ENCODE data around the gene DDB1. TPM values are rescaled to one million over a fixed set of nuclear protein-coding genes. Genes with fewer than 3 reads are reported as not detected.

Gene DDB1
- total RNA-seq, 1 donor from 2014 or later, result 259 TPM

DNA sequence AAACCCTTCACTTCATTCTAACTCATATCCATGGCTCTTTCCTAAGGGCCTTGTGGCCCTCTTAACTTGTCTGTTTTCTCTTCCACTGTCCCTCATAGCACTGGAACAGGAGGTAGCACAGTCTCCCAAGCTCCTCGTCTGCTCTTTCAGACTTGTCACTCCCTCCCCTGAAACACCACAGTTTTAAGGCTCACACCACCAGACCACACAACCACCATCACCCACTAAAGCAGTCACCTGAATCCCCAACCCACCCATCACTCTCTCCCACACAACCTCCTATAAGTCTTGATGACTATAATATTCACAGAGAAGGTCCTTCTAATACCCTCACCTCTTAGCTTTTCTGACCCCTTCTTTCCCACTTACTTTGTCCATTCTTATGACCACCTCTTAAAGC is 26.7 kb downstream of the DDB1 start:
- H3K4me1 Mint-ChIP-seq (ENCODE audit: low read depth, unreplicated experiment), result no peaks in the 10 kb centered on the region

DNA sequence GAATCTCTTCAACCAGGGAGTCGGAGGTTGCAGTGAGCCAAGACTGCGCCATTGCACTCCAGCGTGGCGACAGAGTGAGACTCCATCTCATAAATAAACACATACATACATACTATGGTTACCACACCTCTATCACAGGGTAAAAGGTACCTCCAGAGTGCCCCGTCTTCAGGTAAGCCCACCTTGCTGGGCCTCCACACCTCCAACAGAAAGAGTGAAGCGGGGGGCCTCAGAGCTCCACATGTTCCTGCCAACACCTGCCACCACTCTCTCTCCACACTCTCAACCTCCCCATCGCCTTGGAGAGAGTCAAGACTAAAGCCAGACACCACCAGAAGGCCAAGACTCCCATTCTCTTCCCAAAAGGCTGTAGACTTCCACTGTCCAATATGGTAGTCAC is 27.5 kb downstream of the DDB1 start:
- Mint-ChIP-seq H3K4me1 (ENCODE audit: low read depth, unreplicated experiment) (no peaks in the 10 kb centered on the region), H3K27ac (ENCODE audit: unreplicated experiment) (no peak overlapping the region), H3K27me3 (ENCODE audit: unreplicated experiment) (peaks cover 2% of the 10 kb centered on the region), H3K9me3 (ENCODE audit: unreplicated experiment) (peaks cover 3% of the 10 kb centered on the region), H3K36me3 (ENCODE audit: unreplicated experiment) (peaks cover 4% of the 10 kb centered on the region), H3K4me3 (ENCODE audit: unreplicated experiment) (no peak overlapping the region)
- DNase-seq, result no peak
- TF ChIP-seq, protein P1, sequence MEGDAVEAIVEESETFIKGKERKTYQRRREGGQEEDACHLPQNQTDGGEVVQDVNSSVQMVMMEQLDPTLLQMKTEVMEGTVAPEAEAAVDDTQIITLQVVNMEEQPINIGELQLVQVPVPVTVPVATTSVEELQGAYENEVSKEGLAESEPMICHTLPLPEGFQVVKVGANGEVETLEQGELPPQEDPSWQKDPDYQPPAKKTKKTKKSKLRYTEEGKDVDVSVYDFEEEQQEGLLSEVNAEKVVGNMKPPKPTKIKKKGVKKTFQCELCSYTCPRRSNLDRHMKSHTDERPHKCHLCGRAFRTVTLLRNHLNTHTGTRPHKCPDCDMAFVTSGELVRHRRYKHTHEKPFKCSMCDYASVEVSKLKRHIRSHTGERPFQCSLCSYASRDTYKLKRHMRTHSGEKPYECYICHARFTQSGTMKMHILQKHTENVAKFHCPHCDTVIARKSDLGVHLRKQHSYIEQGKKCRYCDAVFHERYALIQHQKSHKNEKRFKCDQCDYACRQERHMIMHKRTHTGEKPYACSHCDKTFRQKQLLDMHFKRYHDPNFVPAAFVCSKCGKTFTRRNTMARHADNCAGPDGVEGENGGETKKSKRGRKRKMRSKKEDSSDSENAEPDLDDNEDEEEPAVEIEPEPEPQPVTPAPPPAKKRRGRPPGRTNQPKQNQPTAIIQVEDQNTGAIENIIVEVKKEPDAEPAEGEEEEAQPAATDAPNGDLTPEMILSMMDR (IDR thresholded peaks at IDR 0.05; ENCODE audit: partially characterized antibody, unreplicated experiment), result no peak

More for the DNA sequence above, 26.7 kb downstream of the DDB1 start:
- TF ChIP-seq, protein P1 (IDR thresholded peaks at IDR 0.05; ENCODE audit: partially characterized antibody, unreplicated experiment), result no peak
- no peaks in the 10 kb centered on the region for H3K36me3 Mint-ChIP-seq (ENCODE audit: unreplicated experiment)
- H3K9me3 Mint-ChIP-seq (ENCODE audit: unreplicated experiment), result peaks cover 3% of the 10 kb centered on the region
- DNase-seq, result no peak
- no peaks in the 10 kb centered on the region for H3K27me3 Mint-ChIP-seq (ENCODE audit: unreplicated experiment)
- H3K27ac Mint-ChIP-seq (ENCODE audit: unreplicated experiment), result no peak overlapping the region
- H3K4me3 Mint-ChIP-seq (ENCODE audit: unreplicated experiment), result no peak overlapping the region

DNA sequence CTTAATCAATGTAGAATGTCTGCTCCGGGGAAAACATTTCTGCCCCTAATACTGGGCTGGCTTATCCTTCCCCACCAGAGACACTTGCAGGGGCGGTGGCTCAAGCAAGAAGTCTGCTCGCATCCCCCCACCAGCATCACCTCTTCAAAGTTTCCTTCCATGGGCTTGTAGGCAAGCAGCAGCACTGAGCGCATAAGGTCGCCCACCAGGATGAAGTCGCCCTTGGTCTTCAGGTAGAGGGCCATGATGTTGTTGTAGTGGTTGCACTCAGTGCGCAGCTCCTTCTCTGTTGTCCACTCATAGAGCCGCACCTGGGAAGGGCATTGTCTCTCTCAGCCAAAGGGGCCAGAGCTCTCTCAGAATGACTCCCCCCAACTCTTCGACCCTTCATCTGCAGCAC is 29.2 kb downstream of the DDB1 start:
- H3K9me3 Mint-ChIP-seq (ENCODE audit: unreplicated experiment), result peaks cover 3% of the 10 kb centered on the region
- peak overlapping the region; percentile 23 for H3K27ac Mint-ChIP-seq (ENCODE audit: unreplicated experiment)
- DNase-seq, result no peak
- no peaks in the 10 kb centered on the region for H3K4me1 Mint-ChIP-seq (ENCODE audit: low read depth, unreplicated experiment)
- no peak overlapping the region for H3K4me3 Mint-ChIP-seq (ENCODE audit: unreplicated experiment)
- TF ChIP-seq, protein P1 (IDR thresholded peaks at IDR 0.05; ENCODE audit: partially characterized antibody, unreplicated experiment), result no peak
- peaks cover 4% of the 10 kb centered on the region for H3K36me3 Mint-ChIP-seq (ENCODE audit: unreplicated experiment)
- peaks cover 2% of the 10 kb centered on the region for H3K27me3 Mint-ChIP-seq (ENCODE audit: unreplicated experiment)

DNA sequence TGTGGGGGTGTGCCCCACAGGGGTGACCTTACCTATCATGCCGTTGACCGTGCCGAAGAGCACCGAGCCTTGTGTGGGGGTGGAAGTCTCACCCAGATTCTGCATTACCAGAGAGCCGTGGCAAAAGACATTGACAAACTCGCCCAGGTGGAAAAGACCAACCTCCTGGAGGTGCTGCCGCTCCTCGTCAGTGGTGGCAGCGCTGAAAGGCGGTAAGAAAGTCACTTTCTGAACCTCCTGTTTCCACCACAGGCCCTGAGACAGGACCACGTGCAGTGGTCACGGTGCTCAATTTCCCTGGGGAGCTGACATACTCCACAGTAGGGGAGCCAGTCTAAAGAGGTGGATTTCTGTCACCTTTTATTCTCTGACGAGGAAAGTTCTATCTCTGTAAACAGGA is 30.4 kb downstream of the DDB1 start:
- Mint-ChIP-seq H3K9me3 (ENCODE audit: unreplicated experiment) (peaks cover 3% of the 10 kb centered on the region), H3K27ac (ENCODE audit: unreplicated experiment) (no peak overlapping the region), H3K36me3 (ENCODE audit: unreplicated experiment) (peaks cover 4% of the 10 kb centered on the region), H3K27me3 (ENCODE audit: unreplicated experiment) (peaks cover 2% of the 10 kb centered on the region), H3K4me1 (ENCODE audit: low read depth, unreplicated experiment) (no peaks in the 10 kb centered on the region), H3K4me3 (ENCODE audit: unreplicated experiment) (no peak overlapping the region)
- no peak for DNase-seq
- TF ChIP-seq, protein P1 (IDR thresholded peaks at IDR 0.05; ENCODE audit: partially characterized antibody, unreplicated experiment), result no peak

DNA sequence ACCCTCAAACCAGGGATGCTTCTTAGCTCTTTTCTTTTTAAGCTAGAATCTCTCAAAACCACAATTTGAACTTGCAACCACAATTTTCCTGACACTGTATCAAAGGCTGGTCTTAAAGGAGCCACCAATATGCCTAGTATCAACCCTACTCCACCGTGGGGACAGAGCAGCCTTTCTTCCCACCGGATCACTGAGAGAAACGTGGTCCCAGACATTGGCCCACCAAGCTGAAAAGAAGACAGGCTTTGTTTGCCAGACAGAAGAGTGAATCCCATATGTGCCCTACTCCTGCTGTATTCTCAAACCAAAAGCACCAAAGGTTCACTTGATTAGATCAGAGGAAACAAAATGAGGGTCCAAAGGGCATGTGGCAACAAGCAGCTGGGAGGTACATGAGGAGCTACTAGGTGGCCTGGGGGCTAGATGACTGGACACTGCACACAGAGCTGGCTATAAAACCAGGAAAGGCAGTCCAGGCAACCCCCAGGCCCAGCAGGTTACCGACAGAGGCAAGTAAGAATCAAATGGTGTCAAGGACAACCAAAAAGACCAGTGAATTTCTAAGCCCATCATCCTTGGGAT is 34.2 kb downstream of the DDB1 start:
- Mint-ChIP-seq H3K4me3 (ENCODE audit: unreplicated experiment) (no peak overlapping the region), H3K27ac (ENCODE audit: unreplicated experiment) (no peak overlapping the region), H3K27me3 (ENCODE audit: unreplicated experiment) (peaks cover 9% of the 10 kb centered on the region), H3K36me3 (ENCODE audit: unreplicated experiment) (peaks cover 4% of the 10 kb centered on the region), H3K4me1 (ENCODE audit: low read depth, unreplicated experiment) (peaks cover 2% of the 10 kb centered on the region), H3K9me3 (ENCODE audit: unreplicated experiment) (peaks cover 4% of the 10 kb centered on the region)
- no peak for DNase-seq
- TF ChIP-seq, protein P1 (IDR thresholded peaks at IDR 0.05; ENCODE audit: partially characterized antibody, unreplicated experiment), result no peak

Measured in glutamatergic neuron (in vitro differentiated cells).